OCI-LY3 (cell line): Measurements from ENCODE around the gene TRIM2.

Source experiments
- CTCF ChIP-seq: fragments of 200-600, 300-600 bp; sonication (generic); IDR thresholded peaks from 2 replicates; pipeline ENCODE4 v1.5.1; 2014; ENCODE audit warnings: antibody characterized with exemption, low read length, low read depth
- EZH2phosphoT487 ChIP-seq: fragments of 200-600 bp; shearing (Covaris generic); IDR thresholded peaks from 2 replicates; pipeline ENCODE4 v1.6.1; 2018; ENCODE audit warnings: antibody characterized with exemption, mixed run types, low read depth

DNA sequence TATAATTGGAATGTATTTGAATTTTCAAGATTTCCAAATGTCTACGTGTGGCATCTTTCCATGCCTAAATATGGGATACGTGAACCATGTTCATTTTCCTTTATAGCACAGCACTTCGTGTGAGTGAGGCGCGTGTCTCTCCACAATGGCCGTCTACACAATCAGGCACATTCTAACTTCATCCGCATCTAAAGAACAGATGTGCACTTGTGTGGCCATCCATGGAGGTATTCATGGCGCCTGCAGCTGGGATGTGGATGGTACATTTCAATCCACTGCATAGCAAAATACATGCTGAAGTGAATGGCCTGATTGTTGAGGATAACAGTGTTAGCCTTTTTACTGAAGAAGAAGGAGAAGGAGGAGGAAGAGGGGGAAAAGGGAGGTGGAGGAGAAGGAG lies 34.5 kb upstream of the TRIM2 start:
- no peak for TF ChIP-seq CTCF
- no peak for TF ChIP-seq EZH2phosphoT487
